ENCODE data around the gene RHBDL3. TPM values are rescaled to one million over a fixed set of nuclear protein-coding genes. Genes with fewer than 3 reads are reported as not detected.
A peak's percentile ranks its signal among the peaks of the same experiment; 100 is the strongest.

RHBDL3 gene
- total RNA-seq, 2 donors from 2014 or later, result 0.63 TPM; not detected in 1

DNA sequence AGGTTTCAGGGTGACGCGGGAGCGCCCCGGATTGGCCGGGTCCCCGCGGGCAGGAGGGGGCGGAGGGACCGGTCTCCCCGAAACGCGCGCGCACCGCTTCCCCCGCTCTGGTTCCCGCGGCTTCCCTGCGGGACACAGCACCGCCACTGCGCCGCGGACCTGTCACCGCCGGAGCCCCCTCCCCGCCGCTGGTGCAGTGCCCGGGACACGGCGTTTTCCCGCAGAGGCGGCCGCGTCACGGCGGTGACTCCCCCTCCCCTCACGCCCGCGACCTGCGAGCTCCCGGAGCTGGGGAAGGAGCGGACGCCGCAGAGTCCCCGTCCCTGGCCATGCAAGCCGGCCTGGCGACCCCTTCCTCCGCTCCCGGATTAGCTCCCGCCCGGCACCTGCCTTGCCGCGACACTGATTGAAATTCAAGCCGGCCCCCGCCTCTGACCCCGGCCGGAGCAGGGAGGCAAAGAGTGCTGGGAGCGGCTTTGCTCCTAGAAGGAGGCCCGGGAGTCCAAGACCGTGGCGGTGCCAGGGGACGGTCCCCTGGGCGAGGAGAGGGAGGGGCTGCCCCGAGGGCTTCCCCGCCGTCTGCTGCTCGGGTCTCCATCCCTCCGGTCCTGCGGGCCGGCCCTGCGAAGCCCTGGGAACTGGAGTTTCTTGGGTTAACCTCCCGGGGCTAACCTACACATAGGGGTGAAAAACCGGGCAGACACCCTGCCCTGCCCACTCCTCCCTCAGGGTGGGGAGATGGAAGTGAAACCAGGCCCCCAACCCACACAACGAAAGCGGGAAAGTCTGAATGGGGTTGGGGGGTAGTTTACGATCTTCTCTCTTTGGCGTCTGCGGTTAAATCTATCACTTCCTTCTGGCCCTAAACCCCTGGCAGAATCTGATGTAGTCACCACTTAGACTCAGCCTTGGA lies 1.0 kb downstream of the RHBDL3 start:
- ATAC-seq (ENCODE audit: insufficient number of reproducible peaks, low FRiP score, low read depth), result no peak
- DNase-seq (ENCODE audit: low spot score), result no peak
- H3K36me3 ChIP-seq, result no peaks in the 10 kb centered on the region
- H3K4me3 ChIP-seq, result peak overlapping the region; percentile 78
- H3K27me3 ChIP-seq (replicated peaks; ENCODE audit: insufficient read depth), result no peaks in the 10 kb centered on the region
- no peak overlapping the region for H3K27ac ChIP-seq
- no peaks in the 10 kb centered on the region for H3K9me3 ChIP-seq
- peaks cover 11 to 27% of the 10 kb centered on the region in 2 donors for H3K4me1 ChIP-seq (ENCODE audit: control insufficient read depth in 1 of 2, low read depth in 2 of 2)
- TF ChIP-seq, protein P1, sequence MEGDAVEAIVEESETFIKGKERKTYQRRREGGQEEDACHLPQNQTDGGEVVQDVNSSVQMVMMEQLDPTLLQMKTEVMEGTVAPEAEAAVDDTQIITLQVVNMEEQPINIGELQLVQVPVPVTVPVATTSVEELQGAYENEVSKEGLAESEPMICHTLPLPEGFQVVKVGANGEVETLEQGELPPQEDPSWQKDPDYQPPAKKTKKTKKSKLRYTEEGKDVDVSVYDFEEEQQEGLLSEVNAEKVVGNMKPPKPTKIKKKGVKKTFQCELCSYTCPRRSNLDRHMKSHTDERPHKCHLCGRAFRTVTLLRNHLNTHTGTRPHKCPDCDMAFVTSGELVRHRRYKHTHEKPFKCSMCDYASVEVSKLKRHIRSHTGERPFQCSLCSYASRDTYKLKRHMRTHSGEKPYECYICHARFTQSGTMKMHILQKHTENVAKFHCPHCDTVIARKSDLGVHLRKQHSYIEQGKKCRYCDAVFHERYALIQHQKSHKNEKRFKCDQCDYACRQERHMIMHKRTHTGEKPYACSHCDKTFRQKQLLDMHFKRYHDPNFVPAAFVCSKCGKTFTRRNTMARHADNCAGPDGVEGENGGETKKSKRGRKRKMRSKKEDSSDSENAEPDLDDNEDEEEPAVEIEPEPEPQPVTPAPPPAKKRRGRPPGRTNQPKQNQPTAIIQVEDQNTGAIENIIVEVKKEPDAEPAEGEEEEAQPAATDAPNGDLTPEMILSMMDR (IDR thresholded peaks at IDR 0.05), result no peak

DNA sequence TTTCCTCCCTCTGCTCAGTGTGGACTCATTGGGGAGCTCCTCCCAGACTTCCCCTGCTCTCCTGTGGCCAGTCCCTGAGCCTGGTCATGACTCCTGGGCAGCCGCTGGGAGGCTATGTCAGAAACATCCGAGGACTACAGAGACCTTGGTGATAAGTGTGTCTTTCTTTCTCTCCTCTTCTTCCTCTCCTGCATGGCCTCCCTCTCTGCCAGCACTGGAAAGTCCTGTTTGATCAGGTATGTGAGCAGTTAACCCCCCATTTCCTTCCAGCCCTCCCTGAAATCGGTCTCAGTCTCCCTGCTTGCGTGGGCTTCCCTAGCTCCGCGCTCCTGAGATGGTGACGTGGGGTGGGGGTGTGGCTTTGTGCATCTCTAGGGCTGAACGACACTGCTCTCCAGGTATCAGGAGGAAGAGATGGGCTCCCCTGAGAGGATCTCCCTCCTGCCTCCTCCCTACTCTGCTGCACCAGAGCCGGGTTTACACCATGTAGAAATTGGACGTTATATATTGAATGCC lies 2.1 kb downstream of the RHBDL3 start:
- peak overlapping the region; percentile 7 for H3K4me3 ChIP-seq
- no peak for ATAC-seq (ENCODE audit: insufficient number of reproducible peaks, low FRiP score, low read depth)

DNA sequence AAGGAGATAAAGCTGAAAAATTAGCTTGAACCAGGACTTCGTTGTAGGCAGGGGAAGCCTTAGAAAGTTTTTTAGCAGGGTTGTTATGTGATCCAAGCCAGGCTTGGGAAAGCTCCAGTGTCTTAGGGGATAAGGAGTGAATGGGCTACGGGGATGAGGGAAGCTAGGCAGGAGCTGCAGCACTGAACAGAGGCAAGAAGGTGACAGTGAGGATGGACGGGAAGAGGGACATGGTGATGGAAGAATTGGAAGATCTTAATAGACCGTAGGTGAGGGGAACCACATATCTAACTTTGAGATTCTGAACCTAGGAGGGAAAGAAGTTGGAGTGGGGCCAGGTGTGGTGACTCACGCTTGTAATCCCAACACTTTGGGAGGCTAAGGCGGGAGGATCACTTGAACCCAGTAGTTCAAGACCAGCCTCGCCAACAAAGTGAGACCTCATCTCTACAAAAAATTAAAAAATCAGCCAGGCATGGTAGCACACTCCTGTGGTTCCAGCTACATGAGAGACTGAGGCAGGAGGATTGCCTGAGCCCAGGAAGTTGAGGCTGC lies 3.2 kb downstream of the RHBDL3 start:
- Histone ChIP-seq H3K36me3 (no peaks in the 10 kb centered on the region), H3K27ac (no peak overlapping the region), H3K4me3 (no peak overlapping the region), H3K27me3 (replicated peaks; ENCODE audit: insufficient read depth) (no peaks in the 10 kb centered on the region), H3K9me3 (no peaks in the 10 kb centered on the region), H3K4me1 (ENCODE audit: control insufficient read depth in 1 of 2, low read depth in 2 of 2) (peaks cover 11 to 27% of the 10 kb centered on the region in 2 donors)
- ATAC-seq (ENCODE audit: insufficient number of reproducible peaks, low FRiP score, low read depth), result no peak
- no peak for DNase-seq (ENCODE audit: low spot score)
- TF ChIP-seq, protein P1 (IDR thresholded peaks at IDR 0.05), result no peak

More for the DNA sequence above, 2.1 kb downstream of the RHBDL3 start:
- Histone ChIP-seq H3K9me3 (no peaks in the 10 kb centered on the region), H3K27me3 (replicated peaks; ENCODE audit: insufficient read depth) (no peaks in the 10 kb centered on the region), H3K27ac (no peak overlapping the region), H3K36me3 (no peaks in the 10 kb centered on the region), H3K4me1 (ENCODE audit: control insufficient read depth in 1 of 2, low read depth in 2 of 2) (peaks cover 11 to 27% of the 10 kb centered on the region in 2 donors)
- DNase-seq (ENCODE audit: low spot score), result no peak
- TF ChIP-seq, protein P1 (IDR thresholded peaks at IDR 0.05), result no peak

DNA sequence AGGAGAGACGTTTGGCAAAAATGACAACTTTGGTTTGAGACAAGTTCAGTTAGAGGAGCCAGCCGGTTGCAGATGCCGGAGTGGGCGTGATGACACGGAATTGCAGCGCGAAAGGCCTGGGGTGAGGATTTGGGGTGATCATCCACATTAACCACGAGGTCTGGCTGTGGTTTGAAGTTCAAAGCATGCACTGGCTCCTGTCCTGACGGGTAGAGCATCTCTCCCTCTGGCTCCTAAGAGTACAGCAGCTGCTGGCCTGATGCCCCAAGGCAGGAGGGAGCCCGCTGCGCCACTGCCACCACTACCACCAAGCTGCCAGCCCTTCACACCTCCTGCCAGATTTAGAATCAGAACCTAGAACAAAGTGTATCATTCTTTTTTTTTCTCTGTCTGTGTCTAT lies 3.7 kb downstream of the RHBDL3 start:
- no peaks in the 10 kb centered on the region for H3K36me3 ChIP-seq
- TF ChIP-seq, protein P1 (IDR thresholded peaks at IDR 0.05), result no peak
- no peak overlapping the region for H3K27ac ChIP-seq
- peaks cover 11 to 27% of the 10 kb centered on the region in 2 donors for H3K4me1 ChIP-seq (ENCODE audit: control insufficient read depth in 1 of 2, low read depth in 2 of 2)
- DNase-seq (ENCODE audit: low spot score) (no peak), ATAC-seq (ENCODE audit: insufficient number of reproducible peaks, low FRiP score, low read depth) (no peak)
- H3K4me3 ChIP-seq, result no peak overlapping the region
- no peaks in the 10 kb centered on the region for H3K9me3 ChIP-seq
- H3K27me3 ChIP-seq (replicated peaks; ENCODE audit: insufficient read depth), result no peaks in the 10 kb centered on the region

DNA sequence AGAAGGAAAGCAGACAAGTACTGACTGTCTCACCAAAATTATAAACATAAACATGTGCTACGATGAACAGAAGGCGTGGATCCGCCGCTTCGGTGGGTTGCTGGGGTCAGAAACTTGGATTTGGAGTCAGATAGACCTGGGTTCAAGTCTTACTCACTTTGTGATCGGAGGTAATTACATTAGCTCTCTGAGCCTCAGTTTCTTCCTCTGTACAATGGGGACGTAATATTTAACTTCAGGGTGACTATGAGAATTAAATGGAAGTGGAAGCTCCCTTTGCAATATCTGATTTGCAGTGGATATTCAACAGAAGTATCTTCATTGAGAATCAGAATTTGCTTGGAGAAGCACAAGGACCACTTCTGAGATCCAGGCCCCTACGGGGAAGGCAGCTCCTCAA lies 6.2 kb downstream of the RHBDL3 start:
- Histone ChIP-seq H3K4me1 (ENCODE audit: control insufficient read depth in 1 of 2, low read depth in 2 of 2) (peaks cover 5 to 12% of the 10 kb centered on the region in 2 donors), H3K36me3 (no peaks in the 10 kb centered on the region), H3K4me3 (no peak overlapping the region), H3K9me3 (no peaks in the 10 kb centered on the region), H3K27ac (no peak overlapping the region), H3K27me3 (replicated peaks; ENCODE audit: insufficient read depth) (no peaks in the 10 kb centered on the region)
- ATAC-seq (ENCODE audit: insufficient number of reproducible peaks, low FRiP score, low read depth) (no peak), DNase-seq (ENCODE audit: low spot score) (no peak)
- TF ChIP-seq, protein P1 (IDR thresholded peaks at IDR 0.05), result no peak
